Caco-2 (cell line): Measurements from ENCODE around the gene C9orf152. TPM values are rescaled to one million over a fixed set of nuclear protein-coding genes. Genes with fewer than 3 reads are reported as not detected.

ENCODE experiments used
- BruUV-seq: library from RNA; stranded (reverse); fragments of 400-500 nt; replicated peaks from 2 replicates; lab custom pipeline; 2021; lab: Mats Ljungman, UMichigan
- CTCF ChIA-PET: fragments of 300-600 bp; sonication (Branson Sonifier 250); formaldehyde crosslinking; loops from one replicate; lab custom pipeline; 2022; ENCODE audit warnings: antibody characterized with exemption; lab: Charles Lee
- POLR2A ChIA-PET: fragments of 300-600 bp; sonication (Branson Sonifier 250); formaldehyde crosslinking; loops from one replicate; lab custom pipeline; 2022; ENCODE audit warnings: antibody characterized with exemption; lab: Charles Lee
- DNase-seq, 2 experiments: peaks; one replicate each; pipeline versions ENCODE4 v3.0.0 to v3.0.0-alpha.2; 2020 to 2022
- H3K27me3 ChIP-seq: replicated peaks from 2 replicates; pipeline ENCODE4 v1.6.0; 2011; ENCODE audit warnings: low read length; ENCODE audit not compliant: control insufficient read depth, insufficient read depth
- H3K36me3 ChIP-seq: 2 replicates; pipeline ENCODE4 v1.5.1; 2011; ENCODE audit warnings: low read length; ENCODE audit not compliant: control insufficient read depth, insufficient read depth
- H3K4me1 ChIP-seq: fragments of 250-450 bp; sonication (Bioruptor Pico); 2 replicates; pipeline ENCODE4 v1.5.1; 2020; ENCODE audit warnings: mild to moderate bottlenecking
- H3K4me3 ChIP-seq: 2 replicates; pipeline ENCODE4 v1.5.1; 2011; ENCODE audit warnings: low read depth, mild to moderate bottlenecking, control low read depth, low read length
- H3K9me3 ChIP-seq: fragments of 250-450 bp; sonication (Bioruptor Pico); 2 replicates; pipeline ENCODE4 v1.5.1; 2020; ENCODE audit warnings: mild to moderate bottlenecking, moderate library complexity
- H3K27ac Mint-ChIP-seq: one replicate; pipeline ENCODE4 v1.8.0; 2022; ENCODE audit warnings: mixed read lengths; ENCODE audit not compliant: unreplicated experiment
- H3K27me3 Mint-ChIP-seq: one replicate; pipeline ENCODE4 v1.8.0; 2022; ENCODE audit warnings: mixed read lengths; ENCODE audit not compliant: insufficient read depth, unreplicated experiment
- H3K36me3 Mint-ChIP-seq: one replicate; pipeline ENCODE4 v1.8.0; 2022; ENCODE audit warnings: mild to moderate bottlenecking, mixed read lengths; ENCODE audit not compliant: insufficient read depth, unreplicated experiment
- H3K4me1 Mint-ChIP-seq: one replicate; pipeline ENCODE4 v1.8.0; 2022; ENCODE audit warnings: low read depth, mixed read lengths; ENCODE audit not compliant: unreplicated experiment
- H3K4me3 Mint-ChIP-seq: one replicate; pipeline ENCODE4 v1.8.0; 2022; ENCODE audit warnings: mild to moderate bottlenecking, moderate library complexity, mixed read lengths; ENCODE audit not compliant: unreplicated experiment
- H3K9me3 Mint-ChIP-seq: one replicate; pipeline ENCODE4 v1.8.0; 2022; ENCODE audit warnings: mixed read lengths; ENCODE audit not compliant: unreplicated experiment
- CTCF ChIP-seq, 2 experiments: fragments of 200-600 bp in 1 of 2; IDR thresholded peaks; 1 replicate in 1 of 2; 2 replicates in 1 of 2; pipeline versions ENCODE4 v1.5.1 to v1.8.0; 2011 to 2022; ENCODE audit warnings: antibody characterized with exemption in 1 of 2, control low read depth in 1 of 2, inconsistent platforms in 1 of 2, low read depth in 1 of 2, low read length in 1 of 2, mild to moderate bottlenecking in 1 of 2, moderate library complexity in 1 of 2; ENCODE audit not compliant: insufficient read depth in 1 of 2, severe bottlenecking in 1 of 2, unreplicated experiment in 1 of 2
- intact Hi-C: fragments of 100-400 bp; cut with micrococcal nuclease; formaldehyde crosslinking; loops from one replicate; pipeline ENCODE4 v1.10.0; 2022; ENCODE audit not compliant: unreplicated experiment
- total RNA-seq: library from RNA; stranded (reverse); gene quantifications from 2 replicates; pipeline ENCODE4 v1.2.3, GENCODE V29; 2022

C9orf152 gene
- total RNA-seq, 1 experiment from 2014 or later, result 0.36 TPM

- no peak for TF ChIP-seq CTCF (IDR thresholded peaks at IDR 0.05; ENCODE audit: insufficient read depth in 1 of 2, low read depth in 1 of 2, low read length in 1 of 2, severe bottlenecking in 1 of 2, unreplicated experiment in 1 of 2)
- no peak overlapping the region for H3K4me3 ChIP-seq
- H3K36me3 ChIP-seq, result no peaks in the 10 kb centered on the region
- no TSS peak for BruUV-seq
- peaks cover 40% of the 10 kb centered on the region for H3K4me1 Mint-ChIP-seq
- H3K27ac Mint-ChIP-seq, result peak overlapping the region; percentile 93
- intact Hi-C loops, result loop anchor here (1.0 kb wide), 1 partner anchor 20 kb away; no protein-coding TSS in a partner anchor
- ChIA-PET POLR2A (interaction anchor here (1.1 kb wide), 1 partner anchor 42 kb away, joined by 20 read pairs; the partner anchor contains the start of gene TXN), CTCF (interaction anchor here (0.6 to 1.7 kb wide), 2 partner anchors 31 to 75 kb away, joined by 3 to 8 read pairs; no protein-coding TSS in a partner anchor)
- H3K4me3 Mint-ChIP-seq, result peak overlapping the region; percentile 39
- H3K27me3 ChIP-seq, result no peaks in the 10 kb centered on the region
- H3K9me3 ChIP-seq, result 0 out of 2 replicates have a peak, but pooled peaks cover 8% of the 10 kb centered on the region
- peak; percentile 67 to 74 for DNase-seq
- peaks cover 26% of the 10 kb centered on the region for H3K9me3 Mint-ChIP-seq
- H3K4me1 ChIP-seq, result peaks cover 59% of the 10 kb centered on the region
- H3K27me3 Mint-ChIP-seq, result no peaks in the 10 kb centered on the region
- H3K36me3 Mint-ChIP-seq, result peaks cover 16% of the 10 kb centered on the region
Observed at GRCh38 chr9:110214586-110215355, 6.8 kb upstream of the C9orf152 start.

GRCh38 chr9:110214090-110214489, 6.1 kb upstream of the C9orf152 start:
- Mint-ChIP-seq H3K4me1 (peaks cover 34% of the 10 kb centered on the region), H3K9me3 (peaks cover 32% of the 10 kb centered on the region), H3K27ac (peak overlapping the region; percentile 93), H3K4me3 (peak overlapping the region; percentile 39), H3K36me3 (peaks cover 12% of the 10 kb centered on the region), H3K27me3 (no peaks in the 10 kb centered on the region)
- Histone ChIP-seq H3K27me3 (no peaks in the 10 kb centered on the region), H3K4me3 (no peak overlapping the region), H3K36me3 (no peaks in the 10 kb centered on the region), H3K4me1 (peaks cover 57% of the 10 kb centered on the region), H3K9me3 (0 out of 2 replicates have a peak, but pooled peaks cover 8% of the 10 kb centered on the region)
- BruUV-seq, result no TSS peak
- no peak for DNase-seq
- ChIA-PET POLR2A (interaction anchor here (1.1 kb wide), 1 partner anchor 42 kb away, joined by 20 read pairs; the partner anchor contains the start of gene TXN), CTCF (interaction anchor here (1.7 kb wide), 1 partner anchor 31 kb away, joined by 8 read pairs; no protein-coding TSS in a partner anchor)
- TF ChIP-seq CTCF (IDR thresholded peaks at IDR 0.05; ENCODE audit: insufficient read depth in 1 of 2, low read depth in 1 of 2, low read length in 1 of 2, severe bottlenecking in 1 of 2, unreplicated experiment in 1 of 2), result no peak
- intact Hi-C loops, result no loop called here

- H3K4me1 Mint-ChIP-seq, result peaks cover 33% of the 10 kb centered on the region
- no peak for DNase-seq
- no TSS peak for BruUV-seq
- H3K4me3 Mint-ChIP-seq, result no peak overlapping the region
- TF ChIP-seq CTCF (IDR thresholded peaks at IDR 0.05; ENCODE audit: insufficient read depth in 1 of 2, low read depth in 1 of 2, low read length in 1 of 2, severe bottlenecking in 1 of 2, unreplicated experiment in 1 of 2), result no peak
- POLR2A ChIA-PET, result no interaction called here
- Histone ChIP-seq H3K36me3 (no peaks in the 10 kb centered on the region), H3K27me3 (no peaks in the 10 kb centered on the region), H3K9me3 (0 out of 2 replicates have a peak, but pooled peaks cover 10% of the 10 kb centered on the region), H3K4me1 (peaks cover 54% of the 10 kb centered on the region), H3K4me3 (no peak overlapping the region)
- CTCF ChIA-PET, result no interaction called here
- H3K27ac Mint-ChIP-seq, result peak overlapping the region; percentile 93
- H3K27me3 Mint-ChIP-seq, result no peaks in the 10 kb centered on the region
- peaks cover 32% of the 10 kb centered on the region for H3K9me3 Mint-ChIP-seq
- intact Hi-C loops, result no loop called here
- peaks cover 12% of the 10 kb centered on the region for H3K36me3 Mint-ChIP-seq
Observed at GRCh38 chr9:110213413-110214044, 5.6 kb upstream of the C9orf152 start.
